GM18951 (cell line): Measurements from ENCODE around the gene PDE8A.
"Not testable (repeated sequence)": the region's sequence is repeated elsewhere in the genome, so short reads cannot be mapped to it uniquely, and the experiment has no call there.

Experiments
- POLR2A ChIP-seq: IDR thresholded peaks from 4 replicates; pipeline ENCODE4 v1.6.1; 2011; ENCODE audit warnings: mild to moderate bottlenecking; ENCODE audit not compliant: insufficient read length, insufficient read depth; ENCODE audit errors: extremely low read depth
- in situ Hi-C: fragments of 300-500 bp; cut with MboI; formaldehyde crosslinking; loops from one replicate; pipeline ENCODE4 v1.12.0; 2022; ENCODE audit warnings: low sequenced_read_pairs, mixed read lengths, inconsistent platforms; ENCODE audit not compliant: unreplicated experiment

PDE8A gene

GRCh38 chr15:84969257-84969656, 12.4 kb upstream of the PDE8A start:
- in situ Hi-C loops = no loop called here
- TF ChIP-seq POLR2A = no peak

DNA sequence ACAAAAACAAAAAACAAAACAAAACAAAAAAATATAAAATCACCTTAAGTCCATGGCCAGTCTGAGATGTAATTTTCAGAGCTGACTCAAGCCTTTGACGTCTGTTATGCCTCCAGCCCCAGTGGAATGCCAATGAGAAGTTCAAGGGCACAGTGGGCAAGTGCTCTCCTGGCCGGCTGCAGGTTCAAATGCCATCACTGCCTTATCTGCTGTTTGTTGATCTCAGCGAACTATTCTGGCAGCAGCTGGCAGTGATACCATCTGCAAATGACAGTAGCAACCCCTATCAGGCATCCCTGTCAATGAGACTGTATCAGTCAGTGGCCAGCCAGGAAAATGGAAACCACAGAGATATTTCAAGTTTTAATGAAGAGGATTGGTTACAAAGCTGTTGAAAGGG, 10.8 kb upstream of the PDE8A start:
- TF ChIP-seq POLR2A = no peak
- in situ Hi-C loops = loop anchor here (10.0 kb wide), 1 partner anchor 74 kb away; no protein-coding TSS in a partner anchor

- TF ChIP-seq POLR2A = no peak
- in situ Hi-C loops = loop anchor here (10.0 kb wide), 1 partner anchor 71 kb away; no protein-coding TSS in a partner anchor
Measured at GRCh38 chr15:84973492-84974460, 7.9 kb upstream of the PDE8A start.

- in situ Hi-C loops = loop anchor here (10.0 kb wide), 1 partner anchor 69 kb away; no protein-coding TSS in a partner anchor
- TF ChIP-seq POLR2A = no peak
Measured at GRCh38 chr15:84975871-84976351, 5.7 kb upstream of the PDE8A start.

DNA sequence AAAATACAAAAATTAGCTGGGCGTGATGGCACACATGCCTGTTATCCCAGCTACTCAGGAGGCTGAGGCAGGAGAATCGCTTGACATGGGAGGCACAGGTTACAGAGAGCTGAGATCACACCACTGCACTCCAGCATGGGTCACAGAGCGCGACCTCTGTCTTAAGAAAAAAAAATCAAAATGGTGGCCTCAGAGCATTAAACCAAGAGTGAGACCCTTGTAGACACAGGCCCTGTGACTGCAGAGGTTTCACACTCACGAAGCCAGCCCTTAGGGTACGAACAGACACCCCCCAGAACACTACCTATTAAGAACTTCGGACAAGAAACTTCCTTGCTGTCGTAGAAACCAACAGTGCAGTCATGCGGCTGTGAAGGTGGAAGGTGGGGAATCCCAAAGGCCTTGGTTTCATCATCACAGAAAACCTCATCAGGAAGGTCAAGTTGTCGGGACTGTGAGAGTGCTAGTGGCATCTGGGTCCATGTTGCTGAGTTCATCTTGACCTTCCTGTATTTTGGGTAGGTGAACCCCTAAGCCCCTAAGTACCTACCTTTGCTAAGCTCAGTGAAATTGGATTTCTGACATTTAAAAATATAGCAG, 4.8 kb upstream of the PDE8A start:
- no peak for TF ChIP-seq POLR2A
- in situ Hi-C loops = loop anchor here (10.0 kb wide), 1 partner anchor 68 kb away; no protein-coding TSS in a partner anchor

- in situ Hi-C loops = loop anchor here (10.0 kb wide), 1 partner anchor 65 kb away; no protein-coding TSS in a partner anchor
Measured at GRCh38 chr15:84979651-84980050, 2.0 kb upstream of the PDE8A start.

DNA sequence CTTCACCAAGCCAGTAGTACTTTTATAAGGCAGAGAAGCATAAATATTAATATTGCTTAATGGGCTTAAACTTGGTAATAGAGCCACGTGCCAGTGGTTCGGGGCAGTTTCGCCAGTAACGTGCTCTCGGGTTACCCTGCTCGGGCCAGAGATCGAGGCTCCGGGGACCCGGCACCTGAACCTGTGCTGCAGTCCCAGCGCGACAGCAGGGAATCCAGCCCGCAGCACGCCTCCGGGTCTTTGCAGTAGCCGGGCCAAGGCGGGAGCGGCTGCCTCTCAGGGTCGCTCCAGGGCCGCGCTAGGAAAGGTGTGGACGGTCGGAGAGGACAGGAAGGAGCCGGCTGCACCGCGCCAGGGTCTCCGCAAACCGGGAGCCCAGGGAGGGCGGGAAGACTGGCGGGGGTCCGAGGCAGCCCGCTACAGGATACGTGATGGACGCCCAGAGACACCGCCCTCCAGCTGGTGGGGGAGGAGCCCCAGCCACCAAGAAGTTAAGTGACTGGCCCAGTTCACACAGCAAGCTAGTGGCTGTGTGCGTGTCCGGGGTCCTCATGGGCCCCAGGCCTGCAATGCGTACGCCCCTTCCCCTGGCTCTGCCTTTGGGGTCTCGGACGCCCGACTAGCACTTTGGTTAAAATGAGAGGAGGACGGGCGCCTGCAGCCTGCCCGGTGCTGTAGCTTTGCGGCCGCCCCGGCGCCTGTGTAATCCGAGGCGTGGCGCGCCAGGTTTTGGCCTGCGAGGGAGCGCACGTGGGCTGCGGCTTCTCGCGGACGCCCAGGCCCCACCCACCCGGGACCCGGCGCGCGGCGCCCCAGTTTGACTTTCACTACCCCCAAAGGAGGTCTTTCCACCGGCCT, 1.2 kb upstream of the PDE8A start:
- in situ Hi-C loops = no loop called here

More at GRCh38 chr15:84979651-84980050, 2.0 kb upstream of the PDE8A start:
- no peak for TF ChIP-seq POLR2A

DNA sequence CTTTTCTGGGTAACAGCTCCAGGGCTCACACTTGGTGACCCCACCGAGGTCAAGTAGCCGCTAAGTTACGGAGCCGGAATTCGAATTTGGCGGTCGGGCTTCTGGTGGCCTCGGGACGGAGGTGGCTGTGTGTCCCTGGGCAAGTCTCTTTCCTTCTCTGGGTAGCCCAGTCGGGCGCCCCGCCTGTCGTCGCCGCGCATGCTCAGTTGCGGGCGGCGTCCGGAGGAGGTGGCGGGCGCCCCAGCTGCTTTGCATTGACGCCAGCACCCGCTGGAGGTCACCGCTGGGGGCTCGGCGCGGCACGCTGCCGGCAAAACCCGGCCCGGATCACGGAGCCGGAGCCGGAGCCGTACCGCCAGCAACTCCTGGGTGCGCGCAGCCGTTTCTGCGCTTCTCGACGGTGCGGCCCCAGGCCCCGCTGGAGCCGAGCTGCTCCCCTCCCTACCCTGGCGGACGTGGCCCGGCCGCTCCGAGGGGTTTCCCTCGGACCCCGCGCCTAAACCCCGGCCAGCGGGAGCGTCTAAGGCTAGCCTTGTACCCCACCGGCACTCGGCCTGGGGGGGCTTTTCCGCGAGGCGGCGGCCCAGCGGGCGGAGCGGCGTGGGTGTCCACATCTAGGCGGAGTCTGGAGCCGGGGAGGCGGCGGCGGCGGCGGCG, 474 bp upstream of the PDE8A start:
- in situ Hi-C loops = no loop called here
- no peak for TF ChIP-seq POLR2A

More for the DNA sequence above, 1.2 kb upstream of the PDE8A start:
- peak; percentile 52 for TF ChIP-seq POLR2A

DNA sequence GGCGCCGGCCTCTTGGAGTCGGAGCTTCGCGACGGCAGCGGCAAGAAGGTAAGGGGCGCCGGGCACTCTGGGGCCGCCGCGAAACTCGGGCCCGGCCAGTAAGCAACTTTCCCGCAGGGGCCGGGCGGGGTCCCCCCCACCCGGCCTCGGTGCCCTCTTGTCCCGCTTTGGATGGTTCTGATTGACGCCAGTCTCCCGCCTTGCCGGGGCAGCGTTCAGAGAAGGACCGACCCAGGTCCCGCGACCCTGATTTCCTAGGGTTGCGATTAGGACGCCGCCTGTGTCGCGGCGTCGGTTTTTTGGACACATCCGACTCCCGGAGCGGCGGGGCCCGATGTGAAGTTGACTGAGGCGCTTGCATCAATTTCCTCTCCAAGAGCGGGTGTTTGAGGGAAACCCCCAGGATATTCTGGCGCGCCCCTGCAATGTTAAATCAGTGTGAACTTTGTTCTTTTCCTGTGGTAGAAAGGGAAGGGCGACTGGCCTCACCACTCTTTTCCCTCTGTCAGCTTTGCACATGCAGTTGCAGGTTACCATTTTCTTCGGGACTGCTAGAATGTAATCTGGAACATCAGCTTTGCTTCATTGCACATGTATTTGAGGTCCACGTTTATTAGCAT, 755 bp downstream of the PDE8A start:
- in situ Hi-C loops = no loop called here
- TF ChIP-seq POLR2A = peak; percentile 65

DNA sequence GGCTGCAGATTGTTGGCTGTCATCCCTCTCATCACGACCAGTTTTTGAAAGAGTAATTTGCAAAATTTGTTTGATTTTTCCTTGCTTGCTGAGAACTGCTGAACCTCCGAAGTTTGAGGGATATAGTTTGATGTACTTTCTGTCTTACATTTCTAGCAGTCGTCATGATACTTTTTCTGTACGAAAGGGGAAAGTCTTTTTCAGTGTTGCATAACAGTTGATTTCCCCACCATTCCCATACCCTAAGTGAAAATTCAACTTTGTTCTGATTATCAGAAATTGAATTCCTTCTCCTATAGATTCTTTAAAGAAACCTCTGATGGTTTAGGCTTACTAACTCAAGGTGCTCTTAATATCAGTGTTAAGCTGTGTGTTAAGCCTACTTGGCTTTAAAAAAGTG, 1.6 kb downstream of the PDE8A start:
- in situ Hi-C loops = no loop called here
- TF ChIP-seq POLR2A = no peak

GRCh38 chr15:84983711-84984110, 2.1 kb downstream of the PDE8A start:
- in situ Hi-C loops = no loop called here
- no peak for TF ChIP-seq POLR2A

- in situ Hi-C loops = no loop called here
- no peak for TF ChIP-seq POLR2A
Measured at GRCh38 chr15:84985158-84985557, 3.5 kb downstream of the PDE8A start.

DNA sequence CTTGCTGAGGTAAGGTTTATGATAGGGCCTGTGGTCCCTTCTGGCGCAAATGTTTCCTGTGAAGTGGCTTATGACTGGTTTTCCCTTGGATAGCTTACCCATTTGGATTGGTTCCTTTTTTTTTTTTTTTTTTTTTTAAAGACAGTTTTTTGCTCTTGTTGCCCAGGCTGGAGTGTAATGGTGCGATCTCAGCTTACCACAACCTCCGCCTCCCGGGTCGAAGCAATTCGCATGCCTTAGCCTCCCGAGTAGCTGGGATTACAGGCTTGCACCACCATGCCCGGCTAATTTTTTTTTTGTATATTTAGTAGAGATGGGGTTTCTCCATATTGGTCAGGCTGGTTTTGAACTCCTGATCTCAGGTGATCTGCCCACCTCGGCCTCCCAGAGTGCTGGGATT, 5.7 kb downstream of the PDE8A start:
- in situ Hi-C loops = not testable (repeated sequence)
